Ovary (tissue), 3 donors: Measurements from ENCODE around the gene AMBP.

Source experiments
- POLR2A ChIP-seq: fragments of 450-650 bp; IDR thresholded peaks from one replicate; pipeline ENCODE4 v1.6.1; 2017; ENCODE audit warnings: antibody characterized with exemption, mild to moderate bottlenecking, moderate library complexity
- TF ChIP-seq, protein P1 (sequence below), 3 donors: fragments of 450-650 bp in 2 of 3; fragments of 200-600 bp in 1 of 3; IDR thresholded peaks; one replicate each; pipeline versions ENCODE4 v1.5.1 to v1.8.0; 2016 to 2022; ENCODE audit warnings: antibody characterized with exemption in 3 of 3, mild to moderate bottlenecking in 1 of 3
- donor health status: DM: no; HTN: no; CAD: no.

DNA sequence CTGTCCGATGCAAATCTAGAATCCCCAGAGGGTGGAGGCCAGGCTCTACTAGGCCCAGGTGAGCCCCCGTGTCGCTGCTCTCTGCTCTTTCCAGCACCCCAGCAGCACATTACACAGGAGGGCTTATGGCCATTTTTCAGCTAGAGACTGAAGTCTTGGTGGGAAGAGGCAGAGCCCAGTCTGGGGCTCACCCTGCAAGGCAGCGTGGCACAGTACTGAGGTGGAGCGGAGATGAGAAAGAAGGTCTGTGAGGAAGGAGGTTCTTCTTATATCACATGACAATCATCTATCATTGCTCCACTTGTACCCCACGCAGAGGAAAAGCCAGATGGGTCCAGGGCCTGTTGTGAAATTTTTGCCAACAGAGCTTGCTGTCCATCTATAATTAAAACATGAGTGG lies 31.0 kb upstream of the AMBP start:
- TF ChIP-seq, protein P1, sequence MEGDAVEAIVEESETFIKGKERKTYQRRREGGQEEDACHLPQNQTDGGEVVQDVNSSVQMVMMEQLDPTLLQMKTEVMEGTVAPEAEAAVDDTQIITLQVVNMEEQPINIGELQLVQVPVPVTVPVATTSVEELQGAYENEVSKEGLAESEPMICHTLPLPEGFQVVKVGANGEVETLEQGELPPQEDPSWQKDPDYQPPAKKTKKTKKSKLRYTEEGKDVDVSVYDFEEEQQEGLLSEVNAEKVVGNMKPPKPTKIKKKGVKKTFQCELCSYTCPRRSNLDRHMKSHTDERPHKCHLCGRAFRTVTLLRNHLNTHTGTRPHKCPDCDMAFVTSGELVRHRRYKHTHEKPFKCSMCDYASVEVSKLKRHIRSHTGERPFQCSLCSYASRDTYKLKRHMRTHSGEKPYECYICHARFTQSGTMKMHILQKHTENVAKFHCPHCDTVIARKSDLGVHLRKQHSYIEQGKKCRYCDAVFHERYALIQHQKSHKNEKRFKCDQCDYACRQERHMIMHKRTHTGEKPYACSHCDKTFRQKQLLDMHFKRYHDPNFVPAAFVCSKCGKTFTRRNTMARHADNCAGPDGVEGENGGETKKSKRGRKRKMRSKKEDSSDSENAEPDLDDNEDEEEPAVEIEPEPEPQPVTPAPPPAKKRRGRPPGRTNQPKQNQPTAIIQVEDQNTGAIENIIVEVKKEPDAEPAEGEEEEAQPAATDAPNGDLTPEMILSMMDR (IDR thresholded peaks at IDR 0.05): no peak
- no peak for TF ChIP-seq POLR2A
